Myocyte (in vitro differentiated cells): ENCODE data around the gene SRP68. TPM values are rescaled to one million over a fixed set of nuclear protein-coding genes. Genes with fewer than 3 reads are reported as not detected.

Source experiments
- DNase-seq: peaks from one replicate; pipeline ENCODE4 v3.0.0-alpha.2; 2012; ENCODE audit warnings: low read depth
- microRNA-seq: library from miRNA; unstranded; fragments of <30 nt; microRNA quantifications from one replicate; pipeline ENCODE4, GENCODE V29; 2016
- total RNA-seq: library from RNA; depleted of rRNA; stranded (reverse); fragments of >200 nt; gene quantifications from 2 replicates; pipeline ENCODE4 v1.2.3, GENCODE V29; 2014

Gene SRP68
- total RNA-seq, 1 donor from 2014 or later: 41.7 TPM

- no peak for DNase-seq
Measured at GRCh38 chr17:76000755-76001521, 71.4 kb downstream of the SRP68 start, which contains the start of gene CDK3. Gene CDK3, plus strand, starts transcription at chr17:76000855. Its CDS starts 571 bp downstream, at chr17:76001426.

DNA sequence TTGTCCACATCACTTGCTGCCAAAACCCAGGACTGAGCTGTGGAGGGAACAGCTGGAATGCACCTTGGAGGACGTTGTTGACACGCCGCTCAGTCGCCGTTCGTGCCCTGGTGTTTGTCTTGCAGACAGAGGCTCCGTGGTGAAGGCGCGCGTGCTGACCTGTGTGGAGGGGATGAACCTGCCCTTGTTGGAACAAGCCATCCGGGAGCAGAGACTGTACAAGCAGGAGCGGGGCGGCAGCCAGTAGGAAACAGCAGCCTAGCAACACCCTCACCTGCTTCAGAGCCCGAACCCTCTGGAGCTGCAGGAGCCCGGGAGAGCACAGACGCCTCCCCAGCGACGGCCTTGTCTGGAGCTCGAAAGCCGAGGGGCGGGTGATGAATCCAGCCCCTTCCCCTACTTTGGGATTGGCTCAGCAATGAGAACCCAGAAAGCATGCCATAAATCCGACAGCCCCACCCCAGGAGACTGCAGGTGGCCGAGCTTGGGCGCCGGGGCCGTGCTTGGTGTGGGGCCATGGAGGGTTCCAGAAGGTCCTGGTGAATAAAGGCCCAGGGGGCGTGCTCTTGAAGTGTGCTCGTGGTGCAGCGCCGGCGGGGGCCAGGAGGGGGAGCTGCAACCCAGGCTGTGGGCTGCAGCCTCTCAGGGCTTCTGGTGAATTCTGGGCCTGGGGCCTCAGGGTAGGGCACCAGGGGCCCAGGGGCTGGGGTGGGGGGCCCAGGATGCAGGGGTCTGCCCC is 72.1 kb downstream of the SRP68 start:
- peak; percentile 18 for DNase-seq

GRCh38 chr17:75998327-75998795 is 74.0 kb downstream of the SRP68 start:
- DNase-seq: no peak

- peak; percentile 16 for DNase-seq
Measured at GRCh38 chr17:75996665-75997590, 75.4 kb downstream of the SRP68 start.

- no peak for DNase-seq
Measured at GRCh38 chr17:75995385-75995925, 76.9 kb downstream of the SRP68 start.

DNA sequence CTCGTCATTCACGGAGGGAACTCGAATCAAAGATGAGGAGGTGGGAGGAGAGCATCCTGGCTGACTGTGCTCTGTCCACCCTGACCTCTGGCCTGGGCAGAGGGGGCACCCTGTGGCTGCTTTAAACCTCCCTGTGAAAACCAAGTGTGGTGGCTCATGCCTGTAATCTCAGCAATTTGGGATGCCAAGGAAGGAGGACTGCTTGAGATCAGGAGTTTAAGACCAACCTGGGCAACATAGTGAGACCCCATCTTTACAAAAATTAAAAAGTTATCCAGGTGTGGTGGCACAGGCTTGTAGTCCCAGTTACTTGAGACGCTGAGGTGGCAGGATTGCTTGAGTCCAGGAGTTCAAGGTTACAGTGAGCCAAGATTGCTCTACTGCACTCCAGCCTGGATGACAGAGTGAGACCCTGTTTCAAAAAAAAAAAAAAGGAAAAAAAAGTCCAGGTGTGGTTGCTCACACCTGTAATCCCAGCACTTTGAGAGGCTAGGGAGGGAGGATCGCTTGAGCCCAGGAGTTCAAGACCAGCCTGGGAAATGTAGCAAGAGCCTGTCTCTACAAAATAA is 77.4 kb downstream of the SRP68 start:
- DNase-seq: no peak

DNA sequence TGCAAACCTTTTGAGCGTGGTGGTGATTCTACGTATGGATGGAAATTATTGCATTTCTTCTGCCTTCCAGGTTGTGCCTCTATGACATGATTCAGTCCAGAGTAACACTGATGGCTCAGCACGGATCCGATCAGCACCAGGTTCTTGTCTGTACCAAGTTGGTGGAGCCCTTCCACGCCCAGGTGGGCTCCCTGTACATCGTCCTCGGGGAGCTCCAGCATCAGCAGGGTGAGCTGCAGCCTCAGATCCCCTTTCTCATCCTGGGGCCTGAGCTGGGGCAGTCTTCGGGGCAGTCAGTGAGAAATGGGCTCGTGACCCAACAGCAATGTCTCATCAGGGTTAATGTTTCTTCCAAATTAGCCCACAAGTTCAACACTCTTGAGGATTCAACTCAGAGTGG is 80.9 kb downstream of the SRP68 start:
- DNase-seq: no peak

Small RNA genes within 50 kb of the gene (microRNA-seq; reads per million reads assigned to microRNA genes)
- 3.4 reads per million, percentile 15 among the genes with 10 or more reads in this experiment for gene MIR6868

Other genes starting within 250 kb of the SRP68 start
- 0.68 and 1.9 TPM in 2 replicates for gene UNC13D, start 228.1 kb downstream of the SRP68 start, total RNA-seq
- 47.5 and 60.3 TPM in 2 replicates for gene WBP2, start 217.2 kb downstream of the SRP68 start, total RNA-seq
- gene TRIM47, start 193.9 kb downstream of the SRP68 start, total RNA-seq: 7.2 and 8.8 TPM in 2 replicates
- gene TRIM65, start 175.6 kb downstream of the SRP68 start, total RNA-seq: 22.8 and 25.3 TPM in 2 replicates
- gene MRPL38, start 167.6 kb downstream of the SRP68 start, total RNA-seq: 38.2 and 43.4 TPM in 2 replicates
- gene FBF1, start 131.5 kb downstream of the SRP68 start, total RNA-seq: 7.8 and 10.4 TPM in 2 replicates
- 41.5 and 42.3 TPM in 2 replicates for gene ACOX1, start 93.4 kb downstream of the SRP68 start, total RNA-seq
- gene TEN1, start 93.3 kb downstream of the SRP68 start, total RNA-seq: 16.7 and 18.3 TPM in 2 replicates
- 3.6 and 4.9 TPM in 2 replicates for gene CDK3, start 71.7 kb downstream of the SRP68 start, total RNA-seq
- not detected in 2 replicates for gene EVPL, start 45.2 kb downstream of the SRP68 start, total RNA-seq
- not detected in 2 replicates for gene GALR2, start 2.3 kb upstream of the SRP68 start, total RNA-seq
- not detected in 2 replicates for gene ZACN, start 6.7 kb upstream of the SRP68 start, total RNA-seq
- 86.2 and 104 TPM in 2 replicates for gene EXOC7, start 31.3 kb upstream of the SRP68 start, total RNA-seq
- gene FOXJ1, start 68.7 kb upstream of the SRP68 start, total RNA-seq: not detected in 2 replicates
- 6.0 and 7.1 TPM in 2 replicates for gene RNF157, start 168.0 kb upstream of the SRP68 start, total RNA-seq
- gene UBALD2, start 192.8 kb upstream of the SRP68 start, total RNA-seq: 5.1 and 5.4 TPM in 2 replicates
- gene QRICH2, start 235.8 kb upstream of the SRP68 start, total RNA-seq: 1.7 and 2.6 TPM in 2 replicates